Heart left ventricle (tissue), 16 donors: ENCODE data around the gene OSBPL10. TPM values are rescaled to one million over a fixed set of nuclear protein-coding genes. Genes with fewer than 3 reads are reported as not detected.

ENCODE experiments used
- ATAC-seq, 4 donors: fragments of 200-7000 bp; cut with Tn5 transposase; one replicate each; pipeline ENCODE4 v1.9.1; 2020 to 2022; ENCODE audit warnings: moderate library complexity in 4 of 4, mild to moderate bottlenecking in 3 of 4, moderate number of reproducible peaks in 1 of 4
- DNase-seq, 5 donors: peaks; one replicate each; pipeline ENCODE4 v3.0.0-alpha.2; 2020
- H3K27ac ChIP-seq, 12 donors: fragments of 200-600 bp; sonication (generic) in 4 of 12; one replicate each; pipeline versions ENCODE4 v1.5.0 to v1.8.0; 2016 to 2022; ENCODE audit warnings: mild to moderate bottlenecking in 2 of 12
- H3K27me3 ChIP-seq, 9 donors: fragments of 200-600 bp; sonication (generic) in 2 of 9; one replicate each; pipeline versions ENCODE4 v1.5.1 to v1.8.0; 2016 to 2022; ENCODE audit warnings: mild to moderate bottlenecking in 3 of 9
- H3K36me3 ChIP-seq, 9 donors: fragments of 200-600 bp; sonication (generic) in 2 of 9; one replicate each; pipeline versions ENCODE4 v1.5.0 to v1.8.0; 2018 to 2022; ENCODE audit warnings: mild to moderate bottlenecking in 2 of 9
- H3K4me1 ChIP-seq, 12 donors: fragments of 200-600 bp; sonication (generic) in 4 of 12; one replicate each; pipeline versions ENCODE4 v1.5.0 to v1.8.0; 2016 to 2022; ENCODE audit warnings: mild to moderate bottlenecking in 3 of 12
- H3K4me3 ChIP-seq, 12 donors: fragments of 200-600 bp; sonication (generic) in 4 of 12; one replicate each; pipeline versions ENCODE4 v1.5.0 to v1.8.0; 2017 to 2022; ENCODE audit warnings: mild to moderate bottlenecking in 9 of 12, moderate library complexity in 4 of 12
- H3K9me3 ChIP-seq, 12 donors: fragments of 200-600 bp; sonication (generic) in 4 of 12; one replicate each; pipeline versions ENCODE4 v1.5.0 to v1.8.0; 2016 to 2022; ENCODE audit warnings: mild to moderate bottlenecking in 1 of 12
- POLR2A ChIP-seq, 2 donors: fragments of 450-650 bp; IDR thresholded peaks; one replicate each; pipeline ENCODE4 v1.6.1; 2017; ENCODE audit warnings: antibody characterized with exemption in 2 of 2, mild to moderate bottlenecking in 2 of 2, moderate library complexity in 2 of 2
- WGBS, 4 donors: extraction: QIAGEN DNeasy Blood & Tissue Kit in 2 of 4; methylation state at CpG; one replicate each; pipeline versions ENCODE4 v1.1.5 to v1.1.7; 2013 to 2018; 5-methylcytosine and 5-hydroxymethylcytosine counted together
- intact Hi-C, 10 donors: fragments of 100-400 bp; cut with DNase I; formaldehyde crosslinking; loops; one replicate each; pipeline versions ENCODE4 v1.11.1 to v1.14.2; 2022
- polyA plus RNA-seq, 2 donors: library from polyadenylated mRNA; stranded (reverse); fragments of 200-250 nt; gene quantifications; one replicate each; pipeline ENCODE4 v1.2.3, GENCODE V29; 2013
- total RNA-seq, 9 donors: library from RNA; depleted of rRNA in 2 of 9; stranded (reverse); fragments of >200 nt in 2 of 9; fragmentation: NEBNext Ultra II Directional in 3 of 9; extraction: Animal tissue kit (Norgen Biotek cat#: 25700) in 3 of 9; gene quantifications; one replicate each; pipeline versions ENCODE4 v1.1.0 to v1.2.4, GENCODE V29; 2016 to 2023
- TF ChIP-seq, protein P1 (sequence below), 12 donors: fragments of 200-600 bp; sonication (generic) in 4 of 12; IDR thresholded peaks; one replicate each; pipeline versions ENCODE4 v1.5.0 to v1.8.0; 2018 to 2022; ENCODE audit warnings: antibody characterized with exemption in 12 of 12, mild to moderate bottlenecking in 5 of 12
- donor health status: ischemic (EF 13 %, LVEDD 7.1; RV severe dilation, severe dysfunction).
- donor health status: healthy with polysubstance abuse.
- donor health status: DM: no; HTN: yes; CAD: no.
- donor health status: DM: no; HTN: no; CAD: no.
- donor health status: ischemic (EF 25% LVEDD 6.9; RV normal size, moderate dysfunction).
- donor health status: ischemic (EF 25% LVEDD 5.7; RV mildly dilated, moderate dysfunction).
- donor health status: healthy.
- donor health status: DM: yes; HTN: yes; CAD: no.
- donor health status: ischemic (EF 35%, LVEDD 5.7; RV mildly dilated, moderate dysfunction).
- donor health status: nonischemic (EF 11% LVEDD 7.7; RV severe dilation, severe dysfunction).
- donor health status: DM: yes; HTN: yes; CAD: no.
- donor health status: PGD.
- donor health status: ischemic (EF 29% LVEDD 5.4; RV normal size, mild dysfunction).
- donor health status: nonischemic (EF 23%, LVEDD 6.1; RV moderate dilation, normal function).

The OSBPL10 gene
- total and polyA plus RNA-seq, 11 donors: 1.3 to 12.7 (median 3.9) TPM

DNA sequence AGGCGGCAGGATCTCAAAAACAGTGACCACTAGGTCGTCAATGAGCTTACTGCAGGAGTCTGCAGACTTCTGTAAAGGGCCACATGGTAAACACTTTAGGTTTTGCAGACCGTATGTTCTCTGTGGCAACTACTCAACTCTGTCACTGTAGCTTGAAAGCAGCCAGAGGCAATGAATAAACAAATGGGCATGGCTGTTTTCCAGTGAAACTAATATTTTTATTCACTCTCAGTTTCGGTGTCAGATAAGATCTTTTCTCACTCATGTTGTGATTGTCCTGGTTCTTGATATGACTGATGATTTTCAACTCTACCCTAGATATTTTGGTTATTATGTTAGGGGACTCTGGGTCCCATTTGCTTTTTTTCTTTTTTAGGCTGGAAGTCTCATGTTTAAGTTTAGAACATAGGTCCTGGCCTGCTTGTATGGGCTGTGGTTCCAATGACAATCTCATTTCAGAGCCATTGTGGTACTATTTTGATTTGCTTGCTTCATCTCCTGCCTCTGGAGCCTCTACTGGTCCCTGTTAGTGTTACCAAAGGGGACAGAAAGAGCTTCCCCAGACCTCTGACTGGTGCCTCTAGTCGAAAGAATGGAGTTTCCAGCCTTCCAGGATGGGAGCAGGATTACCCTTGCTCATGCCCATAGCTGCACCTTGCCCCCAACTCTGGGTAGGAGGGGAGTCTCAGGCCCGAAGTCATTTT, 226.3 kb downstream of the OSBPL10 start:
- no peak overlapping the region for H3K4me3 ChIP-seq
- TF ChIP-seq POLR2A (IDR thresholded peaks at IDR 0.05): no peak
- TF ChIP-seq, protein P1, sequence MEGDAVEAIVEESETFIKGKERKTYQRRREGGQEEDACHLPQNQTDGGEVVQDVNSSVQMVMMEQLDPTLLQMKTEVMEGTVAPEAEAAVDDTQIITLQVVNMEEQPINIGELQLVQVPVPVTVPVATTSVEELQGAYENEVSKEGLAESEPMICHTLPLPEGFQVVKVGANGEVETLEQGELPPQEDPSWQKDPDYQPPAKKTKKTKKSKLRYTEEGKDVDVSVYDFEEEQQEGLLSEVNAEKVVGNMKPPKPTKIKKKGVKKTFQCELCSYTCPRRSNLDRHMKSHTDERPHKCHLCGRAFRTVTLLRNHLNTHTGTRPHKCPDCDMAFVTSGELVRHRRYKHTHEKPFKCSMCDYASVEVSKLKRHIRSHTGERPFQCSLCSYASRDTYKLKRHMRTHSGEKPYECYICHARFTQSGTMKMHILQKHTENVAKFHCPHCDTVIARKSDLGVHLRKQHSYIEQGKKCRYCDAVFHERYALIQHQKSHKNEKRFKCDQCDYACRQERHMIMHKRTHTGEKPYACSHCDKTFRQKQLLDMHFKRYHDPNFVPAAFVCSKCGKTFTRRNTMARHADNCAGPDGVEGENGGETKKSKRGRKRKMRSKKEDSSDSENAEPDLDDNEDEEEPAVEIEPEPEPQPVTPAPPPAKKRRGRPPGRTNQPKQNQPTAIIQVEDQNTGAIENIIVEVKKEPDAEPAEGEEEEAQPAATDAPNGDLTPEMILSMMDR (IDR thresholded peaks at IDR 0.05): no peak
- no peaks in the 10 kb centered on the region for H3K36me3 ChIP-seq
- H3K27ac ChIP-seq: no peak overlapping the region
- intact Hi-C loops: loop anchor here in 1 of 10 donors (10.0 kb wide), 1 partner anchor 980 kb away; no protein-coding TSS in a partner anchor
- ATAC-seq (no peak), DNase-seq (no peak)
- H3K9me3 ChIP-seq: no peaks in the 10 kb centered on the region
- H3K27me3 ChIP-seq: no peaks in the 10 kb centered on the region
- peaks cover 0 to 13% (median 0%) of the 10 kb centered on the region in 12 donors for H3K4me1 ChIP-seq
- 90 to 93% (median 93%) methylated on average over 6 of the region's 6 CpGs for WGBS, 4 donors

DNA sequence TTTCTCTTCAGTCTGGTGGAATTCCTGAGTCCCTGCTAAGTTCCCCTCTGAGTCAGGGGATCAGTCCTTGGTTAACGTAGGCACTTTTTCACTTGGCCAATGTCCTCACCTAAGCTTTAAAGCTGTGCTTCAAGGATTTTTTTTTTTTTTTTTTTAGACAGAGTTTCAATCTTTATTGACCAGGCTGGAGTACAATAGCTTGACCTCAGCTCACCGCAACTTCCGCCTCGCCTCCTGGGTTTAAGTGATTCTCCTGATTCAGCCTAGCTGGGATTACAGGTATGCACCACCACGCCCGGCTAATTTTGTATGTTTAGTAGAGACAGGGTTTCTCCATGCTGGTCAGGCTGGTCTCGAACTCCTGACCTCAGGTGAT, 228.0 kb downstream of the OSBPL10 start:
- Histone ChIP-seq H3K9me3 (no peaks in the 10 kb centered on the region), H3K36me3 (no peaks in the 10 kb centered on the region), H3K4me1 (peaks cover 0 to 21% (median 0%) of the 10 kb centered on the region in 12 donors), H3K27me3 (no peaks in the 10 kb centered on the region), H3K27ac (no peak overlapping the region), H3K4me3 (no peak overlapping the region)
- ATAC-seq: no peak
- DNase-seq: no peak
- TF ChIP-seq POLR2A (IDR thresholded peaks at IDR 0.05): no peak
- TF ChIP-seq, protein P1 (IDR thresholded peaks at IDR 0.05): no peak
- intact Hi-C loops: loop anchor here in 1 of 10 donors (10.0 kb wide), 1 partner anchor 978 kb away; no protein-coding TSS in a partner anchor
- WGBS, 4 donors: 97 to 99% (median 99%) methylated on average over 7 of the region's 7 CpGs

- DNase-seq (no peak), ATAC-seq (no peak)
- H3K4me3 ChIP-seq: no peak overlapping the region
- H3K9me3 ChIP-seq: no peaks in the 10 kb centered on the region
- peaks cover 0 to 21% (median 0%) of the 10 kb centered on the region in 12 donors for H3K4me1 ChIP-seq
- TF ChIP-seq POLR2A (IDR thresholded peaks at IDR 0.05): no peak
- TF ChIP-seq, protein P1 (IDR thresholded peaks at IDR 0.05): no peak
- 90 to 95% (median 94%) methylated on average over 7 of the region's 7 CpGs for WGBS, 4 donors
- H3K36me3 ChIP-seq: peaks cover 0 to 4% (median 0%) of the 10 kb centered on the region in 9 donors
- no peak overlapping the region for H3K27ac ChIP-seq
- intact Hi-C loops: loop anchor here in 1 of 10 donors (10.0 kb wide), 1 partner anchor 978 kb away; no protein-coding TSS in a partner anchor
- H3K27me3 ChIP-seq: no peaks in the 10 kb centered on the region
Measured at GRCh38 chr3:31752305-31753049, 228.6 kb downstream of the OSBPL10 start.

DNA sequence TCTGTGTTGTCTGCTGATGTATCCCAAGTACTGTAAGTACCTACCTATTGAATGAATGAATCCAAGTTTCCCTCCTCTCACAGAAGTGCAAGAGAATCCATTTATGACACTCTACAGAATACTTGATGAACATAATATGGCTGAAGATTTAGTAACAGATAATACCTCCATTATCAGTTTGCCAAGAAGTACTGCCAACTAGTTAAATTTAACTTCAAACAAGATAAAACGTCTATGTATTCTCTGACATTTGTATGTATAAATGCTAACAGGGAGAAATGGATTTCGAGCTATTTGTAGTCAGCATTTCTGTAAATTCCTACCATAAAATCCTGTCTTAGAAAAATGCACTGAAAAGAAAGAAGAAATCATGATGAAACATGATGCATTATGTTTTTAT, 230.7 kb downstream of the OSBPL10 start:
- TF ChIP-seq POLR2A (IDR thresholded peaks at IDR 0.05): no peak
- TF ChIP-seq, protein P1 (IDR thresholded peaks at IDR 0.05): no peak
- H3K4me1 ChIP-seq: peaks cover 0 to 9% (median 0%) of the 10 kb centered on the region in 12 donors
- ATAC-seq: no peak
- intact Hi-C loops: loop anchor here in 1 of 10 donors (10.0 kb wide), 1 partner anchor 976 kb away; no protein-coding TSS in a partner anchor
- H3K9me3 ChIP-seq: no peaks in the 10 kb centered on the region
- peaks cover 0 to 4% (median 0%) of the 10 kb centered on the region in 9 donors for H3K36me3 ChIP-seq
- DNase-seq: no peak
- no peak overlapping the region for H3K4me3 ChIP-seq
- H3K27ac ChIP-seq: no peak overlapping the region
- no peaks in the 10 kb centered on the region for H3K27me3 ChIP-seq
- 66 to 72% (median 68%) methylated on average over 2 of the region's 2 CpGs for WGBS, 4 donors
